GM10266 (cell line): Measurements from ENCODE around the gene CKLF.
A peak's percentile ranks its signal among the peaks of the same experiment; 100 is the strongest.

Experiments used
- DNase-seq: peaks from one replicate; pipeline ENCODE4 v3.0.0; 2012; ENCODE audit errors: extremely low spot score
- CTCF ChIP-seq: IDR thresholded peaks from 2 replicates; pipeline ENCODE4 v1.5.1; 2012; ENCODE audit warnings: mild to moderate bottlenecking, low read depth; ENCODE audit not compliant: control insufficient read depth, insufficient read depth; ENCODE audit errors: missing control alignments

The CKLF gene

DNA sequence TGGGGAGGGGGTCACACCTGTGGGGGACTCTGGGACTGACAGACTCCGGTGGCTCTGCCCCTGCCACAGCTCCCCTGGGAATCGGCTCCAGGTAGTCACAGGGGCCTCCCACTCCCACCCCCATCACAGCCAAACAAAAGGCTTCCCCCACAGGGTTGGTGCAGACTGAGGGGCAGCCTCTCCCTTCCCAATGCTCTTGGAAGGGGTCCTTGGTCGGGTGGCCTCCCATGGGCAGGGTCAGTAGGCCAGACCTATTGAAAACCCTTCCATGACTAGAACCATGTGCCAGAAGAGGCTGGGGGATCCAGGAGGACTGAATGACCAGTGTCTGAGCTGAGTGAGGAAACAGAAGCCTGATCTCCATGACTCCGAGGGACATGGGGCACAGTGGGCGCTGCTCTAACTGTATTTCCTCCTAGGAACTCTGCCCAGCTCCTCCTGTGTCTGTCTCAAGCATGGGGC lies 31.1 kb upstream of the CKLF start:
- no peak for DNase-seq
- no peak for TF ChIP-seq CTCF

DNA sequence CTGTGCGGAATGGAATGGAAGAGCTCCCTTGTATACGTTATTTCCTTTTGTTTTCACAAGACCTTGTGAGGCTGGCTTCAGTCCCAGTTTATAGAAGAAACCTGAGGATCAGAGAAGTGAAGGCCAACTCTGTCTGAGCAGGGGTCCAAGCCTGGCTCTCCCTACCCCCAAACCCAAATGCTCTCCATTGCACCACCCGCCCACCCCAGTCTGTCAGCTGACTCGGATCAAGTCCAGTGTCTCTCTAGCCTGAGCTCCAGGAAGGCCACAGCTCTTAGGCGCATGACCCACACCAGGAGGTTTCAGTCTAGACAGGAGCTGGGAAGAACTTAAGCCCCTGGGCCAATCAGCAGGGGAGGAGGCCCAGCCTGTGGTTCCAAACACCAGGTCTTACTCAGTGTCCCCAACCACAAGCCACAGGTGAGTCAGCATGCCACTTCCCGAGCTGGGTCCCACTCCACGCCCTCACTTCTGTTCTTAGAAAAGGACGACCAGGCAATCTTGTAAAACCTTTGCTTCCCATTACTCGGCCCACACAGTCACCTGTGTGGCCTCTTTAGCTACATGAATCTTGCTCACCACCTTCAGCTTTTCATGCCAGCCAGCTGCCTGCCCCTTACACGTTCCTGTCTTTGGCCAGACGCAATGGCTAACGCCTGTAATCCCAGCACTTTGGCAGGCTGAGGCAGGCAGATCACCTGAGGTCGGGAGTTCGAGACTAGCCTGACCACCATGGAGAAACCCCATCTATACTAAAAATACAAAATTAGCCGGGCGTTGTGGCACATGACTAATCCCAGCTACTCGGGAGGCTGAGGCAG lies 30.2 kb upstream of the CKLF start:
- DNase-seq: peak; percentile 56
- no peak for TF ChIP-seq CTCF

DNA sequence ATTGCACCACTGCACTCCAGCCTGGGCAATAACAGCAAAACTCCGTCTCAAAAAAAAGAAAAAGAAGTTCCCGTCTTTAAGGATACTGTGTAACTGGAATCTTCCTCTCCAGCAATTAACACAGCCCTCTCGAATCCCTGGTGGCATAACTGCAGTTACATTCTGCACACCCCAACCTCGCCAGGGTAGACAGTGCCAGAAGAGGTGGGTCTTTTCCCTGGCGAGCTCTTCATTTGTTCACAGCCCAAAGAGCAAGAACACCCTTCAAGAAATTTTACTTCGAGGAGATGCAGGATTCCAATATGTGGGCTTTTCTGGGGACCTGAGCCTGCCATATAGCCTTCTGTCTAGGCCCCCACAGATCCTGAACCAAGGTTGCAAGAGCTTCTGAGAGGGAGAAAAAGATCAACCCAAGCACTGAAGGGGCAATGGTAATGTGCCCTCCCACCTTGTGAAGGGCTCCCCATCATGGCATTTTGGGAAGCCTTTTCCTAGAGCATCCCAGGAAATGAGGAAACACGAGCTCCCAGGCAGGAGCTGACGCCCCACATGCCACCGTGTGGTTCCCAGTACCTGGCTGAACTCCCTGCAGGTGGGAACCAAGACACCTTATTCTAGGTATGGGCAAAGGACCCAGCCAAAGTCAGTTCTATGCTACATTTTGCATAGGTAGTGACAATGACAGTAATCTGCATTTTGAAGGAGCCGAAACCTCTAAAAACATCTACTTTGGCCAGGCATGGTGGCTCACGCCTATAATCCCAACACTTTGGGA lies 29.4 kb upstream of the CKLF start:
- no peak for TF ChIP-seq CTCF

GRCh38 chr16:66523861-66524354 lies 28.5 kb upstream of the CKLF start:
- DNase-seq: peak; percentile 32
- TF ChIP-seq CTCF: no peak

More for the DNA sequence above, 29.4 kb upstream of the CKLF start:
- no peak for DNase-seq

- TF ChIP-seq CTCF: no peak
- DNase-seq: peak; percentile 49
Observed at GRCh38 chr16:66524601-66525164, 27.7 kb upstream of the CKLF start.

DNA sequence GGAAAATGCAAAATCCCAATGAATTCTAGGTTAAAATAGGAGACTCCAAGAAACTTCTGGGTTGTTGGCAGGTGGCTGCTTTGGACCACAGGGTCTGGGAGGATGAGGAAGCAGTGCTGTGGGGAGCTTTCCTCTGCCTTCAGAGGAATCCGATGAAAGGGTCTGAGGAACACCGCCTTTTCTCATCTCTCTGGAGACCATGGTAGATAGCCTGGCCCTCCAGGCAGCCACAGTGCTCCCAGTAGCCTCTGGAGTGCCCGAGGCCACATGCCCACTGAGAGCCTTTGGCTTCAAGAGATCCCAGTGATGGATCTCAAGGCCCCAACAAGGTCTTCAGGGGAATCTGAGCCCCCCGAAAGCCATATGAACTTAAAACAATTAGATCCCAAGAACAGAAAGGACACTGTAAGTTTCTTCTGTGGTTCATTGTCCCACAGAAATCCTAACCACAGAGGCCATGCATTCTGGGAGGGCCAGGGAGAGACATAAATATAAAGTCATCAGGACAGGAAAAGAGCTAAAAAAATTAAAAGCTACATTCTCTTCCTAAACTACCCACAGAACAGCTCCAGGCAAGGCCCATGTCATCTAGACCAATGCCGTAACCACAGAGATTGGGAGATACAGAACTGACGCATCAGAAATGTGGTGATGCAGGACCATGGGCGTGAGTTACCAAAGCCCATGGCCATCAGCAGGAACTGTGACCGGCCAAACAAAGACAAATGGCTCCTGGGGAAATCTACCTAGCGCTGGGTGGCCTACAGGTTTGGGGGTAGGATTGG lies 26.8 kb upstream of the CKLF start:
- TF ChIP-seq CTCF: no peak
- DNase-seq: no peak
